GM15510 (cell line): ENCODE measurements around the gene PTTG1IP.

ENCODE experiments used
- POLR2A ChIP-seq: IDR thresholded peaks from 3 replicates; pipeline ENCODE4 v1.6.1; 2011; ENCODE audit warnings: borderline replicate concordance; ENCODE audit not compliant: insufficient read length; ENCODE audit errors: extremely low read depth

PTTG1IP gene

GRCh38 chr21:44854391-44854663 lies 19.2 kb downstream of the PTTG1IP start:
- no peak for TF ChIP-seq POLR2A

- no peak for TF ChIP-seq POLR2A
Measured at GRCh38 chr21:44853601-44854390, 19.7 kb downstream of the PTTG1IP start.

- TF ChIP-seq POLR2A, result no peak
Measured at GRCh38 chr21:44850905-44851657, 22.4 kb downstream of the PTTG1IP start.

GRCh38 chr21:44850208-44850800 lies 23.2 kb downstream of the PTTG1IP start:
- no peak for TF ChIP-seq POLR2A

- TF ChIP-seq POLR2A, result no peak
Measured at GRCh38 chr21:44849616-44850130, 23.8 kb downstream of the PTTG1IP start.

- no peak for TF ChIP-seq POLR2A
Measured at GRCh38 chr21:44848821-44849521, 24.5 kb downstream of the PTTG1IP start.

GRCh38 chr21:44847261-44848056 lies 26.0 kb downstream of the PTTG1IP start:
- no peak for TF ChIP-seq POLR2A

GRCh38 chr21:44846485-44847260 lies 26.8 kb downstream of the PTTG1IP start:
- TF ChIP-seq POLR2A, result no peak

- TF ChIP-seq POLR2A, result no peak
Measured at GRCh38 chr21:44846224-44846484, 27.3 kb downstream of the PTTG1IP start.

- no peak for TF ChIP-seq POLR2A
Measured at GRCh38 chr21:44845418-44846223, 27.9 kb downstream of the PTTG1IP start.

- no peak for TF ChIP-seq POLR2A
Measured at GRCh38 chr21:44844256-44844655, 29.2 kb downstream of the PTTG1IP start.

GRCh38 chr21:44842721-44843445 lies 30.6 kb downstream of the PTTG1IP start:
- no peak for TF ChIP-seq POLR2A

- no peak for TF ChIP-seq POLR2A
Measured at GRCh38 chr21:44842087-44842486, 31.4 kb downstream of the PTTG1IP start.

- no peak for TF ChIP-seq POLR2A
Measured at GRCh38 chr21:44840771-44841170, 32.7 kb downstream of the PTTG1IP start.
